CD8-positive, alpha-beta memory T cell (primary cell): ENCODE measurements around the gene CEP97. TPM values are rescaled to one million over a fixed set of nuclear protein-coding genes. Genes with fewer than 3 reads are reported as not detected.

Source experiments
- CTCF ChIA-PET: fragments of 350-600 bp; sonication (Branson Sonifier 250); formaldehyde crosslinking; loops from one replicate; lab custom pipeline; 2021; ENCODE audit warnings: antibody characterized with exemption; lab: Charles Lee
- POLR2A ChIA-PET: fragments of 350-600 bp; sonication (Branson Sonifier 250); formaldehyde crosslinking; loops from one replicate; lab custom pipeline; 2021; ENCODE audit warnings: antibody characterized with exemption; lab: Charles Lee
- DNase-seq, 5 donors: peaks; one replicate each; pipeline versions ENCODE4 v3.0.0 to v3.0.0-alpha.2; 2020 to 2022; ENCODE audit warnings: mixed read lengths in 1 of 5
- H3K27ac ChIP-seq: one replicate; pipeline ENCODE4 v1.7.0; 2013; ENCODE audit warnings: low read depth, mild to moderate bottlenecking, low read length, moderate library complexity
- H3K27me3 ChIP-seq: 2 replicates; pipeline ENCODE4 v1.7.0; 2013; ENCODE audit warnings: low read length, mild to moderate bottlenecking; ENCODE audit not compliant: insufficient read depth, poor library complexity, severe bottlenecking
- H3K36me3 ChIP-seq: 2 replicates; pipeline ENCODE4 v1.7.0; 2013; ENCODE audit warnings: mild to moderate bottlenecking, low read length, moderate library complexity; ENCODE audit not compliant: insufficient read depth
- H3K4me1 ChIP-seq: 2 replicates; pipeline ENCODE4 v1.7.0; 2013; ENCODE audit warnings: mild to moderate bottlenecking, low read length, moderate library complexity; ENCODE audit not compliant: insufficient read depth
- H3K4me3 ChIP-seq: 2 replicates; pipeline ENCODE4 v1.7.0; 2013; ENCODE audit warnings: mild to moderate bottlenecking, low read length
- H3K9me3 ChIP-seq: 2 replicates; pipeline ENCODE4 v1.7.0; 2013; ENCODE audit warnings: mild to moderate bottlenecking, low read length
- H3K27ac Mint-ChIP-seq, 8 donors: one replicate each; pipeline ENCODE4 v1.8.0; 2020 to 2021; ENCODE audit warnings: mixed read lengths in 8 of 8, mild to moderate bottlenecking in 6 of 8, inconsistent platforms in 3 of 8, moderate library complexity in 3 of 8
- H3K27me3 Mint-ChIP-seq, 2 donors: one replicate each; pipeline ENCODE4 v1.8.0; 2020 to 2021; ENCODE audit warnings: mixed read lengths in 2 of 2, mild to moderate bottlenecking in 1 of 2, moderate library complexity in 1 of 2
- H3K36me3 Mint-ChIP-seq, 3 donors: one replicate each; pipeline ENCODE4 v1.8.0; 2020 to 2021; ENCODE audit warnings: mixed read lengths in 3 of 3, inconsistent platforms in 1 of 3, mild to moderate bottlenecking in 1 of 3
- H3K4me1 Mint-ChIP-seq, 3 donors: one replicate each; pipeline ENCODE4 v1.8.0; 2020 to 2021; ENCODE audit warnings: mixed read lengths in 3 of 3, inconsistent platforms in 1 of 3, mild to moderate bottlenecking in 1 of 3
- H3K4me3 Mint-ChIP-seq, 7 donors: one replicate each; pipeline ENCODE4 v1.8.0; 2020 to 2021; ENCODE audit warnings: mixed read lengths in 7 of 7, mild to moderate bottlenecking in 6 of 7, moderate library complexity in 4 of 7, inconsistent platforms in 2 of 7
- H3K9me3 Mint-ChIP-seq, 5 donors: one replicate each; pipeline ENCODE4 v1.8.0; 2020 to 2022; ENCODE audit warnings: mixed read lengths in 5 of 5, mild to moderate bottlenecking in 3 of 5, moderate library complexity in 2 of 5, inconsistent platforms in 1 of 5
- polyA plus RNA-seq: library from polyadenylated mRNA; unstranded; fragments of 300-500 nt; fragmentation: Illumina TruSeq; gene quantifications from one replicate; pipeline ENCODE4 v1.2.3, GENCODE V29; 2021
- total RNA-seq, 2 experiments: library from RNA; stranded (reverse); gene quantifications; one replicate each; pipeline ENCODE4 v1.2.3, GENCODE V29; 2021

Gene CEP97
- total and polyA plus RNA-seq, 3 experiments from 2014 or later: 4.5 to 17.3 (median 16.6) TPM

- ChIA-PET CTCF (interaction anchor here (1.2 to 8.5 kb wide), 7 partner anchors 9 to 417 kb away, joined by 3 to 57 read pairs (median 4); partner anchors contain the start of gene NFKBIZ), POLR2A (interaction anchor here (0.9 kb wide), 1 partner anchor 38 kb away, joined by 3 read pairs; the partner anchor contains the start of gene NFKBIZ)
- Mint-ChIP-seq H3K4me1 (peaks cover 26 to 43% (median 41%) of the 10 kb centered on the region in 3 donors), H3K9me3 (no peaks in the 10 kb centered on the region), H3K36me3 (peaks cover 0 to 36% (median 5%) of the 10 kb centered on the region in 3 donors), H3K4me3 (no peak overlapping the region), H3K27me3 (no peaks in the 10 kb centered on the region), H3K27ac (no peak overlapping the region)
- H3K4me1 ChIP-seq: peaks cover 38% of the 10 kb centered on the region
- peaks cover 2% of the 10 kb centered on the region for H3K36me3 ChIP-seq
- no peaks in the 10 kb centered on the region for H3K27me3 ChIP-seq
- no peak overlapping the region for H3K4me3 ChIP-seq
- no peak for DNase-seq
- H3K9me3 ChIP-seq: no peaks in the 10 kb centered on the region
- H3K27ac ChIP-seq: no peak overlapping the region
Measured at GRCh38 chr3:101811875-101812274, 87.5 kb downstream of the CEP97 start.

- ChIA-PET CTCF (interaction anchor here (0.9 to 8.5 kb wide), 6 partner anchors 9 to 416 kb away, joined by 3 to 57 read pairs (median 4); partner anchors contain the start of gene NFKBIZ), POLR2A (no interaction called here)
- Mint-ChIP-seq H3K27me3 (no peaks in the 10 kb centered on the region), H3K9me3 (no peaks in the 10 kb centered on the region), H3K36me3 (peaks cover 0 to 38% (median 7%) of the 10 kb centered on the region in 3 donors), H3K4me1 (peaks cover 26 to 43% (median 41%) of the 10 kb centered on the region in 3 donors), H3K4me3 (no peak overlapping the region), H3K27ac (no peak overlapping the region)
- DNase-seq: no peak
- Histone ChIP-seq H3K36me3 (peaks cover 5% of the 10 kb centered on the region), H3K4me1 (peaks cover 38% of the 10 kb centered on the region), H3K4me3 (no peak overlapping the region), H3K27ac (no peak overlapping the region), H3K27me3 (no peaks in the 10 kb centered on the region), H3K9me3 (no peaks in the 10 kb centered on the region)
Measured at GRCh38 chr3:101812895-101813294, 88.5 kb downstream of the CEP97 start.

- no peaks in the 10 kb centered on the region for H3K27me3 Mint-ChIP-seq
- H3K4me1 Mint-ChIP-seq: peaks cover 27 to 41% (median 39%) of the 10 kb centered on the region in 3 donors
- H3K36me3 Mint-ChIP-seq: peaks cover 0 to 39% (median 12%) of the 10 kb centered on the region in 3 donors
- peak in 2 of 5 donors; percentile 10 to 35 for DNase-seq
- no peak overlapping the region for H3K4me3 Mint-ChIP-seq
- Histone ChIP-seq H3K4me3 (no peak overlapping the region), H3K27ac (no peak overlapping the region), H3K36me3 (peaks cover 5% of the 10 kb centered on the region), H3K9me3 (no peaks in the 10 kb centered on the region), H3K4me1 (peaks cover 36% of the 10 kb centered on the region), H3K27me3 (no peaks in the 10 kb centered on the region)
- no peaks in the 10 kb centered on the region for H3K9me3 Mint-ChIP-seq
- no peak overlapping the region for H3K27ac Mint-ChIP-seq
- ChIA-PET CTCF (interaction anchor here (0.7 to 1.7 kb wide), 11 partner anchors 11 to 722 kb away, joined by 3 to 17 read pairs (median 3); partner anchors contain the start of gene NFKBIZ), POLR2A (no interaction called here)
Measured at GRCh38 chr3:101813817-101814440, 89.5 kb downstream of the CEP97 start.

- Mint-ChIP-seq H3K4me3 (no peak overlapping the region), H3K27me3 (no peaks in the 10 kb centered on the region), H3K36me3 (peaks cover 0 to 43% (median 17%) of the 10 kb centered on the region in 3 donors), H3K27ac (peak overlapping the region in 3 of 8 donors; percentile 10 to 73 (median 69)), H3K4me1 (peaks cover 19 to 34% (median 30%) of the 10 kb centered on the region in 3 donors), H3K9me3 (no peaks in the 10 kb centered on the region)
- H3K36me3 ChIP-seq: peaks cover 5% of the 10 kb centered on the region
- H3K27ac ChIP-seq: no peak overlapping the region
- no peak for DNase-seq
- no peak overlapping the region for H3K4me3 ChIP-seq
- ChIA-PET POLR2A (no interaction called here), CTCF (interaction anchor here (0.9 to 1.7 kb wide), 7 partner anchors 12 to 722 kb away, joined by 3 to 17 read pairs (median 7); partner anchors contain the start of gene NFKBIZ)
- peaks cover 27% of the 10 kb centered on the region for H3K4me1 ChIP-seq
- H3K9me3 ChIP-seq: no peaks in the 10 kb centered on the region
- no peaks in the 10 kb centered on the region for H3K27me3 ChIP-seq
Measured at GRCh38 chr3:101814835-101815234, 90.4 kb downstream of the CEP97 start.

GRCh38 chr3:101816215-101817149 is 92.1 kb downstream of the CEP97 start:
- CTCF ChIA-PET: interaction anchor here (1.3 kb wide), 1 partner anchor 408 kb away, joined by 3 read pairs; no protein-coding TSS in a partner anchor
- POLR2A ChIA-PET: no interaction called here
- peaks cover 12 to 27% (median 16%) of the 10 kb centered on the region in 3 donors for H3K4me1 Mint-ChIP-seq
- DNase-seq: no peak
- H3K4me3 Mint-ChIP-seq: no peak overlapping the region
- H3K27me3 ChIP-seq: no peaks in the 10 kb centered on the region
- no peaks in the 10 kb centered on the region for H3K27me3 Mint-ChIP-seq
- no peak overlapping the region for H3K4me3 ChIP-seq
- peaks cover 0 to 49% (median 16%) of the 10 kb centered on the region in 3 donors for H3K36me3 Mint-ChIP-seq
- no peaks in the 10 kb centered on the region for H3K9me3 ChIP-seq
- no peak overlapping the region for H3K27ac ChIP-seq
- H3K4me1 ChIP-seq: peaks cover 19% of the 10 kb centered on the region
- H3K27ac Mint-ChIP-seq: peak overlapping the region in 3 of 8 donors; percentile 31 to 67 (median 35)
- H3K9me3 Mint-ChIP-seq: no peaks in the 10 kb centered on the region
- peaks cover 8% of the 10 kb centered on the region for H3K36me3 ChIP-seq

GRCh38 chr3:101817992-101818391 is 93.6 kb downstream of the CEP97 start:
- ChIA-PET CTCF (interaction anchor here (1.2 to 1.4 kb wide), 2 partner anchors 10 to 411 kb away, joined by 3 read pairs; no protein-coding TSS in a partner anchor), POLR2A (no interaction called here)
- Mint-ChIP-seq H3K4me1 (peaks cover 12 to 31% (median 16%) of the 10 kb centered on the region in 3 donors), H3K4me3 (no peak overlapping the region), H3K36me3 (peaks cover 0 to 54% (median 17%) of the 10 kb centered on the region in 3 donors), H3K27ac (peak overlapping the region in 1 of 8 donors; percentile 17), H3K9me3 (no peaks in the 10 kb centered on the region), H3K27me3 (no peaks in the 10 kb centered on the region)
- Histone ChIP-seq H3K9me3 (no peaks in the 10 kb centered on the region), H3K27ac (no peak overlapping the region), H3K36me3 (peaks cover 13% of the 10 kb centered on the region), H3K4me3 (no peak overlapping the region), H3K27me3 (no peaks in the 10 kb centered on the region), H3K4me1 (peaks cover 19% of the 10 kb centered on the region)
- DNase-seq: no peak

- H3K4me1 ChIP-seq: peaks cover 6% of the 10 kb centered on the region
- no peak overlapping the region for H3K27ac ChIP-seq
- Mint-ChIP-seq H3K4me3 (no peak overlapping the region), H3K27me3 (no peaks in the 10 kb centered on the region), H3K4me1 (peaks cover 7 to 19% (median 10%) of the 10 kb centered on the region in 3 donors), H3K27ac (peak overlapping the region in 1 of 8 donors; percentile 47), H3K36me3 (peaks cover 0 to 56% (median 18%) of the 10 kb centered on the region in 3 donors), H3K9me3 (no peaks in the 10 kb centered on the region)
- peaks cover 13% of the 10 kb centered on the region for H3K36me3 ChIP-seq
- no peaks in the 10 kb centered on the region for H3K9me3 ChIP-seq
- no peak for DNase-seq
- no peaks in the 10 kb centered on the region for H3K27me3 ChIP-seq
- H3K4me3 ChIP-seq: no peak overlapping the region
- ChIA-PET CTCF (interaction anchor here (2.3 kb wide), 1 partner anchor 406 kb away, joined by 6 read pairs; no protein-coding TSS in a partner anchor), POLR2A (no interaction called here)
Measured at GRCh38 chr3:101819649-101820206, 95.3 kb downstream of the CEP97 start.
